T-helper 2 cell treated with Interferon-gamma antibody and Interleukin-4, amounts not matched to agents 5 μg/mL and 100 μg/mL, for 36 hours (primary cell): ENCODE measurements around the gene COL20A1.
A peak's percentile ranks its signal among the peaks of the same experiment; 100 is the strongest.

Experiments used
- DNase-seq: peaks from one replicate; pipeline ENCODE4 v3.0.0; 2021; ENCODE audit warnings: low spot score
- H3K27ac Mint-ChIP-seq: one replicate; pipeline ENCODE4 v1.8.0; 2021; ENCODE audit warnings: mild to moderate bottlenecking, mixed read lengths
- H3K27me3 Mint-ChIP-seq: one replicate; pipeline ENCODE4 v1.8.0; 2021; ENCODE audit warnings: low read depth, mixed read lengths
- H3K36me3 Mint-ChIP-seq: one replicate; pipeline ENCODE4 v1.8.0; 2021; ENCODE audit warnings: low read depth, mixed read lengths
- H3K4me1 Mint-ChIP-seq: one replicate; pipeline ENCODE4 v1.8.0; 2021; ENCODE audit warnings: low read depth, mixed read lengths
- H3K4me3 Mint-ChIP-seq: one replicate; pipeline ENCODE4 v1.8.0; 2022; ENCODE audit warnings: mild to moderate bottlenecking, moderate library complexity, mixed read lengths
- H3K9me3 Mint-ChIP-seq: one replicate; pipeline ENCODE4 v1.8.0; 2021; ENCODE audit warnings: mixed read lengths

The COL20A1 gene

DNA sequence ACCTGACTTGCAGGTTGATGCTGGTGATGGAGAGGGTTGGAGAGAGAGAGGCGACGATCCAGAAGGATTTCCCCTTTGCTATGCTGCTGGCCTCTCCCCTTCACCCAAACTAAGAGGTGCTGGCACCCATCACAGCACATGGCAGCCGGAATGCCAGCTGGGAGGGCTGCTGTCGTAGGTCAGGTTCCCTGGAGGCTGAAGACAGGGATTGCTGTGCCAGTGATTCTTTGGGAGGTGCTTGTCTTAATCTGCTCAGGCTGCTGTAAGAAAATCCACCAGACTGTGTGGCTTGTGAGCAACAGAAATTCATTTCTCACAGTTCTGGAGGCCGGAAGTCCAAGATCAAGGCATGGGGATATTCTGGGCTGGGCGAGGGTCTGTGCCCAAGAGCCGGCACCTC lies 24.7 kb upstream of the COL20A1 start:
- Mint-ChIP-seq H3K36me3 (no peaks in the 10 kb centered on the region), H3K27ac (no peak overlapping the region), H3K27me3 (peaks cover 2% of the 10 kb centered on the region), H3K4me1 (peaks cover 3% of the 10 kb centered on the region), H3K4me3 (no peak overlapping the region), H3K9me3 (no peaks in the 10 kb centered on the region)
- no peak for DNase-seq

DNA sequence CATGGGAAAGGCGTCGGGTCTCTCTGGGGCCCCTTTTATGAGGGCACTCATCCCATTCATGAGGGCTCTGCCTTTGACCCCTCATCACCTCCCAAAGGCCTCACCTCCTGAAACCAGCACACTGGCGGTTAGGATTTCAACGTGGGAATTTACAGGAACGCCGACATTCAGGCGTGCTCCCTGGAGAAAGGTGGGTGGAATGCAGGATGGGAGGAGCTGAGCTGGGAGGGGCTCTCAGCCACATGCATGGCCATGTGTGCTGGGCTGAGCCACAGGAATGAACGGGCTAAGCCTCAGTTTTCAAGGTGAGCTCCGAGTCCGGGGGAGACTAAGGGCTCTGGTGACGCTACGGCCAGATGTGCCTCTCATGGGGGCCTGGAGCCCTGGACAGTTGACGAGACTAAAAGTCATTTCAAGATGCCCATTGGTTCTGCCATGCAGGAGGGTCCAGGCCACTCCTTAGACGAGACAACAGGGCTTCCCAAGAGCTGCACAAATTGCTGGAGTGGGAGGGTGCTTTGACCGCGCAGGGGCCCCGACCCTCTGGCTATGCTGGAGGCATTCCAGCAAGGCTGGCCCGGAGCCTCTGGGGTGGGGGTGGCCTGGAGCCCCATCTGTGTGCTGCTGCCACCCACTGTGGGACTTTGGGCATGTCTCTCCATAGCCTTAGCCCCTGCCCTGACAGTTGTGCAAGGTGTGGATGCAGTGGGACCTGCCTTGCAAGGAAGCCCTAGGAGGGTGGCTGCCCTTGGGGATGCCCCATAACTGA lies 24.1 kb upstream of the COL20A1 start:
- peaks cover 8% of the 10 kb centered on the region for H3K4me1 Mint-ChIP-seq
- H3K9me3 Mint-ChIP-seq, result no peaks in the 10 kb centered on the region
- peaks cover 4% of the 10 kb centered on the region for H3K36me3 Mint-ChIP-seq
- peaks cover 2% of the 10 kb centered on the region for H3K27me3 Mint-ChIP-seq
- H3K27ac Mint-ChIP-seq, result no peak overlapping the region
- no peak overlapping the region for H3K4me3 Mint-ChIP-seq
- no peak for DNase-seq

- DNase-seq, result no peak
- Mint-ChIP-seq H3K27ac (no peak overlapping the region), H3K9me3 (no peaks in the 10 kb centered on the region), H3K4me1 (peaks cover 15% of the 10 kb centered on the region), H3K4me3 (no peak overlapping the region), H3K36me3 (peaks cover 4% of the 10 kb centered on the region), H3K27me3 (no peaks in the 10 kb centered on the region)
These were observed 23.3 kb upstream of the COL20A1 start for GRCh38 chr20:63269724-63270123.

- no peaks in the 10 kb centered on the region for H3K27me3 Mint-ChIP-seq
- no peak for DNase-seq
- H3K36me3 Mint-ChIP-seq, result peaks cover 4% of the 10 kb centered on the region
- H3K4me1 Mint-ChIP-seq, result peaks cover 18% of the 10 kb centered on the region
- no peak overlapping the region for H3K4me3 Mint-ChIP-seq
- H3K27ac Mint-ChIP-seq, result no peak overlapping the region
- H3K9me3 Mint-ChIP-seq, result no peaks in the 10 kb centered on the region
These were observed 22.2 kb upstream of the COL20A1 start for GRCh38 chr20:63270606-63271325.

DNA sequence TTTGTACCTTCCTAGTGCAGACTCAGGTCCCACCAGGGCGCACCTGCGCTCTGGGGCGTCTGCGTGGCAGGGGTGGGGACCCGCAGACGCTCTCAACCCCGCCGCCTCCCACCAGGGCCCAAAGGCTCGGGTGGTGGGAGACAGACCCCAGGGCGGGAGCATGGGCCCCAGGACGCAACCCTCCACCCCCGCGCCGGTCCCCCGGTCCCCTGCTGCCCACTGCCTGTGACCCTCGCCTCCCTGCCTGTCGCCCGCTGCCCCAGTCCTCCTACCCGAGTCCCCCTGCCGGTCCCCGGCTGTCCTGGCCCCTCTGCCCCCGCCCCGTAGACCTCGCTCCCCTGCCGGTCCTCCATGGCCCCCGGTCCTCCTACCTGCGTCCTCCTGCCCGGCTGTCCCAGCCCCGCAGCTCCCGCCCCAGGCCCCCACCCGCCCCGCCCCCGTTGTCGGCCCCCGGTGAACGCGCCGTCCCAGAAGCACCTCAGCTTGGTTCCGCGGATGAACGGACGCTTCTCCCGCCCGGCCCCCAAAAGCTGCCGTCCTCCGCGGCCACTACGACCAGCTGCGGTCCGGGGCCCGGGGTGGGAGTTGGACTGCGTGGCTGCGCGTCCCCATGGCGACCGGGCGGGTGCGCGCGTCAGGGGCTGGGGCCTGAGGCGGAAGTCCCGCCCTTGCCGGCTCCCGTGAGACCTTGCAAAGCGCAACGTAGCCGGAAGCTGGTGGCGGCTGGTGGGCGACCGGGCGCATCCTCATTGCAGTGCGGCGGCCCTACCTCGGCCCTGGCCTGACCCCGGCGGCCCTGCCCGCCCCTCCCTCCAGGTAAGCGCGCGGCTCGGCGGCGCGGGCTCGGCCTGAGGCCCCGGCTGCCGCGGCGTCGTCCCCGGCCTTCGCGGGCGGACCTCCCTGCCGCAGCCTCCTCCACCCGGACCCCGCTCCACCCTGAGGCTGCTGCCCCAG lies 20.6 kb upstream of the COL20A1 start, which contains the start of gene ARFGAP1:
Gene ARFGAP1 (plus strand): TSS at position 709 of the 954 bp plus-strand sequence. CDS start 2,768 bp downstream, outside the sequence.
- Mint-ChIP-seq H3K4me3 (peak within 1 kb of the TSS; percentile 94), H3K27me3 (no peaks in the 10 kb centered on the region), H3K9me3 (no peaks in the 10 kb centered on the region), H3K36me3 (peaks cover 10% of the 10 kb centered on the region), H3K27ac (peak within 1 kb of the TSS; percentile 86), H3K4me1 (peaks cover 18% of the 10 kb centered on the region)
- peak; percentile 92 for DNase-seq

DNA sequence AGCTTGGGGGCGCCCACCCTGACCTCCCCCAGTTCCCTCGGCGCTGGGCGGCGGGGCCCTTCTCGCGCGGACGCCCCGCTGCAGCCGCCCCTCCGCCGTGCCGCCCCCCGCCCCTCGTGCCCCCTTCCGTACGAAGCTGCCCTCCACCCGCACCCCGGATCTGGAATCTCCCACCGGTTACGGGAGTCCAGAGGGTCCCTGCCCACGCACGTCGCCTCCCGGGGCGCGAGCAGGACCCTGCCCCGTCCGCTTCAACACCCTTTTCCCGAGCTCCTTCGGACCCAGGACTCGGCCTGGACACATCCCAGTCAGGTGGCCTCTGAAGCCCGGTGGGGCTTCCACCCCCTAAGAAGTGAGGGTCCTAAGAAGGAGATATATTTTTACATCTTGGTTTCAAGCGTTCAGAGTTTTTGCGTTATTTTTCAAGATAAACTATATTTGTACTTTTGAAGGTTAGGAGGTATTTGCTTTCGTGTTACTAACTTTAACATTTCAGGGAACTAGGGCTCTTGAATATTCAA lies 19.9 kb upstream of the COL20A1 start:
- Mint-ChIP-seq H3K4me1 (peaks cover 18% of the 10 kb centered on the region), H3K27ac (peak overlapping the region; percentile 86), H3K4me3 (peak overlapping the region; percentile 94), H3K27me3 (no peaks in the 10 kb centered on the region), H3K36me3 (peaks cover 12% of the 10 kb centered on the region), H3K9me3 (no peaks in the 10 kb centered on the region)
- DNase-seq, result no peak

GRCh38 chr20:63273635-63274380 lies 19.2 kb upstream of the COL20A1 start:
- Mint-ChIP-seq H3K4me1 (peaks cover 18% of the 10 kb centered on the region), H3K36me3 (peaks cover 12% of the 10 kb centered on the region), H3K9me3 (no peaks in the 10 kb centered on the region), H3K27me3 (no peaks in the 10 kb centered on the region), H3K27ac (peak overlapping the region; percentile 86), H3K4me3 (peak overlapping the region; percentile 94)
- no peak for DNase-seq

- H3K4me1 Mint-ChIP-seq, result peaks cover 18% of the 10 kb centered on the region
- no peaks in the 10 kb centered on the region for H3K9me3 Mint-ChIP-seq
- H3K27ac Mint-ChIP-seq, result peak overlapping the region; percentile 45
- DNase-seq, result no peak
- peak overlapping the region; percentile 59 for H3K4me3 Mint-ChIP-seq
- peaks cover 16% of the 10 kb centered on the region for H3K36me3 Mint-ChIP-seq
- H3K27me3 Mint-ChIP-seq, result no peaks in the 10 kb centered on the region
These were observed 18.4 kb upstream of the COL20A1 start for GRCh38 chr20:63274381-63275228.

DNA sequence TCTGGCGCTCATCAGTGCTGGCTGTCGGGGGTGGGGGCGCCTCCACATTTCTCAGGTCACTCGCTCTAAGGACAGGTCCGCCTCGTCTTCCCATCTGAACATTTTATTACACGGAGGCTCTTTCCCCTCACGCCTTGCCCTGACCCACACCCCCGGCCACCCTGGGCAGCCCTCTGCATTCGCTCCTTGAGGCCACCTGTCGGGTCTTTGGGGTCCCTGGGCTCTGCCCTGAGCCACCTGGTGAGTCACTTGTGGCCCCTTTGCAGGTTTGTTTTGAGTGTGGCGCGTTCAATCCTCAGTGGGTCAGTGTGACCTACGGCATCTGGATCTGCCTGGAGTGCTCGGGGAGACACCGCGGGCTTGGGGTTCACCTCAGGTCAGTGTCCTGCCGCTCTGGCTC lies 17.2 kb upstream of the COL20A1 start:
- H3K9me3 Mint-ChIP-seq, result no peaks in the 10 kb centered on the region
- DNase-seq, result no peak
- H3K27ac Mint-ChIP-seq, result no peak overlapping the region
- H3K4me1 Mint-ChIP-seq, result peaks cover 18% of the 10 kb centered on the region
- H3K36me3 Mint-ChIP-seq, result peaks cover 22% of the 10 kb centered on the region
- no peak overlapping the region for H3K4me3 Mint-ChIP-seq
- H3K27me3 Mint-ChIP-seq, result no peaks in the 10 kb centered on the region

DNA sequence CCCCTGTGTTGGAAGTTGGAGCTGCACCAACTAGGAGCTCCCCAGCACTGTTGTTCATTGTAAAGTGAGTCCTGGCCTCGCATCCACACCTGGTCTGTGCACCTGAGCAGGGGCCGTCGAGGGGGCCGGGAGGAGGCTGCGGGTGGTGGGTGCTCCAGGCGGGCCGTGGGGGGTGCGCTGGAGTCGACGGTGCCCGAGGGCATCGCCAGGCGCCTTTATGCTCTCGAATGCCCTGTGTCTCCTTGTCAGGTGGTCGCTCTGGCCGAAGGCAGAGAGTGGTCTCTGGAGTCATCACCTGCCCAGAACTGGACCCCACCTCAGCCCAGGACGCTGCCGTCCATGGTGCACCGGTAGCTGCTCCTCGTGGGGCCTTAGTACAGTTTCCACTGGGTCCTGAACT lies 16.0 kb upstream of the COL20A1 start:
- Mint-ChIP-seq H3K4me1 (peaks cover 15% of the 10 kb centered on the region), H3K27me3 (no peaks in the 10 kb centered on the region)

GRCh38 chr20:63277466-63278272 lies 15.3 kb upstream of the COL20A1 start:
- Mint-ChIP-seq H3K36me3 (peaks cover 22% of the 10 kb centered on the region), H3K27me3 (no peaks in the 10 kb centered on the region), H3K4me3 (no peak overlapping the region), H3K9me3 (no peaks in the 10 kb centered on the region), H3K4me1 (peaks cover 15% of the 10 kb centered on the region), H3K27ac (no peak overlapping the region)
- DNase-seq, result no peak

More for the DNA sequence above, 16.0 kb upstream of the COL20A1 start:
- no peak overlapping the region for H3K27ac Mint-ChIP-seq
- no peak overlapping the region for H3K4me3 Mint-ChIP-seq
- no peak for DNase-seq
- no peaks in the 10 kb centered on the region for H3K9me3 Mint-ChIP-seq
- peaks cover 22% of the 10 kb centered on the region for H3K36me3 Mint-ChIP-seq

- Mint-ChIP-seq H3K9me3 (no peaks in the 10 kb centered on the region), H3K4me3 (no peak overlapping the region), H3K36me3 (peaks cover 20% of the 10 kb centered on the region), H3K27ac (no peak overlapping the region), H3K4me1 (peaks cover 12% of the 10 kb centered on the region), H3K27me3 (no peaks in the 10 kb centered on the region)
- no peak for DNase-seq
These were observed 14.3 kb upstream of the COL20A1 start for GRCh38 chr20:63278661-63279060.
